ENCODE data around the gene MRPL2.

The MRPL2 gene

GRCh38 chr6:43016943-43017334 lies 42.3 kb downstream of the MRPL2 start:
- no peak for DNase-seq

GRCh38 chr6:43016176-43016942 lies 42.9 kb downstream of the MRPL2 start:
- DNase-seq, result no peak

- DNase-seq, result no peak
Measured at GRCh38 chr6:43014434-43014909, 44.8 kb downstream of the MRPL2 start.

DNA sequence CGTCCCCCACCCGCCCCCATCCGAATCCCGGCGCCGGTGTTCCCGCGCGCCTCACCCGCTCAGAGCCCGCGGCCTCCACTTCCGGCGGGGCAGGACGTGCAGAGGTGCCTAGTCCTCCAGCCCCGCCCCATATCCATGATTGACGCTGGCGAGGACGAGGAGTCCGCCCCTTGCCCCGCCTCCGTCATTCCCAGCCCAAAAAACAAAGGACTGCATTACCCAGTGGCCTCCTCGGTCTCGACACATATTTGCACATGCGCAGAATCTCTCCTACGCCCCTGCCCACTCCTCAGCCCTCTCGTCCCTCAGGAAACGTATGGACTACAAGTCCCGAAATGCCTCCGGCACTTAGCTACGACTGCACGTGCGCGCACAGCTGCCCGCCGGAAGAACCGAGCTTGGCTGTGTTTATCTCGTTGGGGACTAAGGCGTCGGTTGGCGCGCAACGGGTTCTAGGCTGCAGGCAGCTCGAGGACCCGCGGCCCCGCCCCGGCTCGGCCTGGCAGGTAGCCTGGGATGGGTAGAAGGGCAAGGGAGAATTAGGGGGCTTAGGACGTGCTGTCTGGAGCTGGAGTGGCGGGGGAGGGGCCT lies 45.3 kb downstream of the MRPL2 start, which contains the start of the genes KLHDC3 and MEA1:
Gene KLHDC3, plus strand, starts transcription at position 407 of the 591 bp plus-strand sequence. CDS start 2,944 bp downstream, outside the sequence.
Gene MEA1, minus strand, starts transcription at position 104 of the 591 bp plus-strand sequence. CDS start 133 bp downstream, outside the sequence.
- peak; percentile 100 for DNase-seq

DNA sequence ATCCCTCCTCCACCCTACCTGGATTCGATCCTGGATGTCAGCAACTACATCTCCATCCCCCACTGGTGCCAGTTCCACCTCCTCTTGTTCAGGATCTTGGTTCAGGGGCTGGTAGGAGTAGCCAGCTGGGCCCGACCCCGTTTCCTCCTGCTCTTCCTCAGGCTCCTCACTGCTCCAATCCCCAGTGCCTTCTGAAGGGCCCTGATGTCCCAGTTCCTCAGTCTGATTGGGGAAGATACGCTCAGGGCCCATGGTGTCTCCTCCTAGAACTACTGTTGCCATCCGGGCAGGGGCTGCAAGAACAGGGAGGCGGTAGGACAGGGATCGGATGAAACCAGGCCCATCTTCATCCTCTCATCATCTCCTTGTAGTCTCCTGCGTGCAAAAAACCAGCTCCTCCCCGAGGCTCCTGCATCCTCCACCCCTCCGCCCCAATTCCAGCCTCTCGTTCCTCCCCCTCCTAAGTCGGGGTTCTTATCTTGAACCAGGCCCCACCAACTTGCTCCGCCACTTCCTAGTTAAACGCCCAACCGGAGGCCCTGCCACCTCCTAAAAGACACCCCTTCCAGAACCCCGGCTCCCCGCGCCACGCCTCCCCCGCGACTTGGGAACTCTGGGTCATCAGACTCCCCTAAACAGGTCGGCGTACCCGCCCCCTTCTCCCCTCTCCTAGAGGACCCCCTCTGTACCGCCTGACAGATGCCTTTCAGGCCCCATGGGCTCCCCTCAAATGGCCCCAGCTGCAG lies 46.0 kb downstream of the MRPL2 start:
- no peak for DNase-seq

DNA sequence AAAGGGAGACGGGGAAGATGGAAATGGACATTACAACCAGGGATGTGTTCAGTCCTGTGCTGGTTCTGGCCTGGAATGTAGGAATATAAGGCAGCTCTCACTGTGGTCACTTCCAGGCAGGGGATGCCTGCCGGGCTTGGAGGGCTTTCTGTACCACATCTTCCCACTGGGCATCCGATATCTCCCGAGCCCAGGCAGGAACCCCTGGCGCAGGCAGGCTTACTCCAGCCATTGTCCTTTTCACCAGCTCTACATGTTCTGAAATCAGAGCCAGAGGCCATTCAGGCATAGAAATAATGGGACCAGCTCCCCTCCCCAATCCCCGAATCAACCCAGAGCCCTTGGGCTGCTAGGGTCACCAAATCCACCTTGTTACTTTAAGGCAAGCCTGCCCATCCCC lies 46.9 kb downstream of the MRPL2 start:
- no peak for DNase-seq

DNA sequence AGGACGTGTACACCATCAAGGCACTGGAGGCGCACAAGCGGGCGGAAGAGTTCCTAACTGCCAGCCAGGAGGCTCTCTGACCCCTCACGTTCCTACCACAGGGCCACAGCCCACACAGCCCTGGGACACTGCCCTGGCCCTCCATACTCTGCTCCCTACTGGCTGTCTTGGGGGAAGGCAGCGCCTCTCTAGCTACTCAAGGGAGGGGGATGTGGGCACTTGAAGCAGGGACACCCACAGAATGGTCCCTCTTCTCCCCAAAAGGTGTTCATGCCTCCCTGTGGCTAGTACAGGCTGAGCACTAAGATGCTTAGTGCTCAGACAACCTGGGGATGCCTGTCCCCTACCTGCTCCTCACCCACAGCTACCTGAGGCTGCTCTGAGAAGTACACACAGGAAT lies 48.0 kb downstream of the MRPL2 start:
- DNase-seq, result no peak

- peak; percentile 35 for DNase-seq
Measured at GRCh38 chr6:43009124-43009523, 50.1 kb downstream of the MRPL2 start.

- DNase-seq, result no peak
Measured at GRCh38 chr6:43007126-43007525, 52.1 kb downstream of the MRPL2 start.

DNA sequence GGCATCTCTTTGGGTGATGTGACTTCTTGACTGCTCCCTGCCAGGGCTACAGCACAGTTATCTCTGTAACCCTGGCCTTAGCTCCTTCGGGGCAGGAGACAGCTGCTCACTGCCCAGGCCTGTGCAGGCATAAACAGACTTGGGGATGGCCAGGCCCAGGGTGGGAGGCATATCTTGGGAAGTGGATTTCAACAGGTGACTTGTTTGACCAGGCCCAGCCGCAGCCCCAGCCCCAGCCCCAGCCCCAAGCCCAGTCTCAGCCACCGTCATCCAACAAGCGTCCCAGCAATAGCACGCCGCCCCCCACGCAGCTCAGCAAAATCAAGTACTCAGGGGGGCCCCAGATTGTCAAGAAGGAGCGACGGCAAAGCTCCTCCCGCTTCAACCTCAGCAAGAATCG lies 53.0 kb downstream of the MRPL2 start:
- DNase-seq, result no peak

DNA sequence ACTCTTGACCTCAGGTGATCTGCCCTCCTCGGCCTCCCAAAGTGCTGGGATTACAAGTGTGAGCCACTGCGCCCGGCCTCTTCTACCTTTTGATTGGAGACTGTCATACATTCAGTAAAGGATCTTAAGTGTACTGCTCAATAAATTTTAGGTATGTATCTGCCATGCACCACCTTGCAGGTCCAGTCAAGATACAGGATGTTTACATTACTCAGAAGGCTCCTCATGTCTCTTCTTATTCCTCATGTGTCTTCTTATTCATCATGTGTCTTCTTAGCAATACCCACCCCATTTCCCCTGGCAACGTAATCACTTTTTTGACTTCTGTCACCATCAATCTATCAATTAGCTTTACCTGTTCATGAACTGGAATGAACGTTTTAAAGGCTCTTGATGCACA lies 53.4 kb downstream of the MRPL2 start:
- no peak for DNase-seq
